MM.1S (cell line): ENCODE measurements around the gene BDNF.

ENCODE experiments used
- EZH2phosphoT487 ChIP-seq: fragments of 300-600 bp; sonication (generic); IDR thresholded peaks from 2 replicates; pipeline ENCODE4 v1.6.1; 2018; ENCODE audit warnings: antibody characterized with exemption, low read length
- TF ChIP-seq, protein P1 (sequence below): fragments of 300-600 bp; sonication (generic); IDR thresholded peaks from 2 replicates; pipeline ENCODE4 v1.5.1; 2016; ENCODE audit warnings: antibody characterized with exemption, low read length, mixed read lengths

DNA sequence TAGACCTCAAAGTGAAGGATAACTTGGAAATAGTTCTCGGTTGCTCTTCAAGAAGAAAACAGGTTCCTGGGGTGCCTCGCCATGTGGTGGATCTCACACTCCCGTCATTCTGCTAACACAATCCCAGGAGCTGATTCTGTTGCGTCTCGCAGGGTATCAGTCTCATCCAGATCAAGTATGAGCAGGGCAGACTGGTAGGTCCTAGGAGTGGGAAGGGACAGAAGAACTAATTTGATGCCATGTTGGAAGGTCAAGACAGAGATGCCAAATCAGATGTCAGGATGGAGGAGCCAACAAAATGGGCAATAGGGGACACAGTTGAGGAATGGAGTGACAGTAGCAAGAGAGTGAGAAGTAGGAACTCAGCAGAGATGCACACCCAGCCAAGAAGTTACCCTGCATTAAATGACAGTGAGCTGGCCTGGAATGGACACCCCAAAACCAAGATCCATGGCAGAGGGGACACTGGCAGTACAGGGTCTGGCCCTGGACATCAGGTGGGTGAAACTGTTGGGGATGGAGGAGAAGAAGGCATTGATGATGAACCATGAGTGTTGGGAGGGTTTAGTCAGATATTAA, 76.2 kb downstream of the BDNF start:
- TF ChIP-seq, protein P1, sequence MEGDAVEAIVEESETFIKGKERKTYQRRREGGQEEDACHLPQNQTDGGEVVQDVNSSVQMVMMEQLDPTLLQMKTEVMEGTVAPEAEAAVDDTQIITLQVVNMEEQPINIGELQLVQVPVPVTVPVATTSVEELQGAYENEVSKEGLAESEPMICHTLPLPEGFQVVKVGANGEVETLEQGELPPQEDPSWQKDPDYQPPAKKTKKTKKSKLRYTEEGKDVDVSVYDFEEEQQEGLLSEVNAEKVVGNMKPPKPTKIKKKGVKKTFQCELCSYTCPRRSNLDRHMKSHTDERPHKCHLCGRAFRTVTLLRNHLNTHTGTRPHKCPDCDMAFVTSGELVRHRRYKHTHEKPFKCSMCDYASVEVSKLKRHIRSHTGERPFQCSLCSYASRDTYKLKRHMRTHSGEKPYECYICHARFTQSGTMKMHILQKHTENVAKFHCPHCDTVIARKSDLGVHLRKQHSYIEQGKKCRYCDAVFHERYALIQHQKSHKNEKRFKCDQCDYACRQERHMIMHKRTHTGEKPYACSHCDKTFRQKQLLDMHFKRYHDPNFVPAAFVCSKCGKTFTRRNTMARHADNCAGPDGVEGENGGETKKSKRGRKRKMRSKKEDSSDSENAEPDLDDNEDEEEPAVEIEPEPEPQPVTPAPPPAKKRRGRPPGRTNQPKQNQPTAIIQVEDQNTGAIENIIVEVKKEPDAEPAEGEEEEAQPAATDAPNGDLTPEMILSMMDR: no peak
- no peak for TF ChIP-seq EZH2phosphoT487
